GM12878 (cell line): ENCODE results near the gene LRRC47. TPM values are rescaled to one million over a fixed set of nuclear protein-coding genes. Genes with fewer than 3 reads are reported as not detected.

Experiments
- ATAC-seq: fragments of 200-7000 bp; cut with Tn5 transposase; 3 replicates; pipeline ENCODE4 v1.9.1; 2020; ENCODE audit warnings: mild to moderate bottlenecking, moderate library complexity
- BruUV-seq: library from RNA; stranded (reverse); fragments of 400-500 nt; replicated peaks from 2 replicates; lab custom pipeline; 2021; lab: Mats Ljungman, UMichigan
- CTCF ChIA-PET: fragments of 300-600 bp; sonication (Branson Sonifier 250); formaldehyde crosslinking; extraction: SDS; loops from one replicate; lab custom pipeline; 2021; ENCODE audit warnings: inconsistent platforms; lab: Yijun Ruan, JAX
- POLR2A ChIA-PET: fragments of 350-600 bp; formaldehyde crosslinking; extraction: SDS; loops from one replicate; lab custom pipeline; 2021; ENCODE audit warnings: inconsistent platforms; lab: Charles Lee
- RAD21 ChIA-PET: fragments of 300-600 bp; sonication (Branson Sonifier 250); formaldehyde crosslinking; loops from one replicate; lab custom pipeline; 2023; ENCODE audit warnings: antibody characterized with exemption; ENCODE audit not compliant: unreplicated experiment; lab: Charles Lee
- SMC1A ChIA-PET: fragments of 300-600 bp; sonication (Branson Sonifier 250); formaldehyde crosslinking; loops from one replicate; lab custom pipeline; 2023; ENCODE audit not compliant: unreplicated experiment, uncharacterized antibody; lab: Charles Lee
- DNase-seq: peaks from one replicate; pipeline ENCODE4 v3.0.0-alpha.2; 2011; ENCODE audit warnings: low read depth, low spot score
- FAIRE-seq: peaks from 3 replicates; lab custom pipeline; 2011; peaks lifted over from hg19 to GRCh38; lab: Jason Lieb, UNC
- H2AFZ ChIP-seq: 2 replicates; pipeline ENCODE4 v1.6.0; 2011; ENCODE audit warnings: low read depth, low read length, control low read depth; ENCODE audit not compliant: control insufficient read depth
- H3K27ac ChIP-seq: 2 replicates; pipeline ENCODE4 v1.5.1; 2011; ENCODE audit warnings: control low read depth; ENCODE audit not compliant: control insufficient read depth, insufficient read depth
- H3K27me3 ChIP-seq, 2 experiments: replicated peaks in 1 of 2; 2 replicates each; pipeline versions ENCODE4 v1.6.0 to v1.6.1; 2011; ENCODE audit warnings: low read length in 1 of 2; ENCODE audit not compliant: control insufficient read depth in 2 of 2, insufficient read depth in 2 of 2
- H3K36me3 ChIP-seq, 2 experiments: 2 replicates each; pipeline ENCODE4 v1.5.1; 2011; ENCODE audit warnings: low read length in 1 of 2; ENCODE audit not compliant: control insufficient read depth in 2 of 2, insufficient read depth in 2 of 2
- H3K4me1 ChIP-seq: 2 replicates; pipeline ENCODE4 v1.6.1; 2011; ENCODE audit warnings: mild to moderate bottlenecking, low read length, moderate library complexity, mixed read lengths; ENCODE audit not compliant: control insufficient read depth, insufficient read depth
- H3K4me2 ChIP-seq: 2 replicates; pipeline ENCODE4 v1.6.0; 2011; ENCODE audit warnings: control low read depth; ENCODE audit not compliant: control insufficient read depth, insufficient read depth
- H3K4me3 ChIP-seq: fragments of 200-600 bp; sonication (generic); 2 replicates; pipeline ENCODE4 v1.5.1; 2016
- H3K79me2 ChIP-seq: 2 replicates; pipeline ENCODE4 v1.6.0; 2011; ENCODE audit warnings: low read length; ENCODE audit not compliant: control insufficient read depth, insufficient read depth
- H3K9ac ChIP-seq: 2 replicates; pipeline ENCODE4 v1.8.0; 2011; ENCODE audit warnings: low read length, control low read depth, mixed read lengths; ENCODE audit not compliant: control insufficient read depth, insufficient read depth
- H3K9me3 ChIP-seq: replicated peaks from 3 replicates; pipeline ENCODE4 v1.5.1; 2011; ENCODE audit warnings: mild to moderate bottlenecking, low read length; ENCODE audit not compliant: control insufficient read depth, insufficient read depth
- H4K20me1 ChIP-seq: 2 replicates; pipeline ENCODE4 v1.6.0; 2011; ENCODE audit not compliant: control insufficient read depth, insufficient read depth
- ASH2L ChIP-seq: fragments of 300-600, 200-600 bp; sonication (generic); IDR thresholded peaks from 2 replicates; pipeline ENCODE4 v1.6.1; 2017; ENCODE audit warnings: low read depth, mild to moderate bottlenecking, borderline replicate concordance
- EED ChIP-seq: sonication (generic); IDR thresholded peaks from 2 replicates; pipeline ENCODE4 v1.6.1; 2016; ENCODE audit warnings: antibody characterized with exemption, low read depth
- EGR1 ChIP-seq, 2 experiments: IDR thresholded peaks; 1 replicate in 1 of 2; 2 replicates in 1 of 2; pipeline ENCODE4 v1.6.1; 2011 to 2012; ENCODE audit warnings: low read depth in 2 of 2, low read length in 2 of 2, borderline replicate concordance in 1 of 2, mild to moderate bottlenecking in 1 of 2, moderate library complexity in 1 of 2
- EZH2 ChIP-seq: IDR thresholded peaks from 2 replicates; pipeline ENCODE4 v1.6.1; 2012; ENCODE audit warnings: low read depth, mild to moderate bottlenecking, control low read depth, inconsistent platforms, low read length, borderline replicate concordance; ENCODE audit not compliant: control insufficient read depth
- IKZF1 ChIP-seq: fragments of 450-650 bp; conservative IDR thresholded peaks from 2 replicates; pipeline ENCODE4 v1.6.1; 2017; ENCODE audit warnings: antibody characterized with exemption, mild to moderate bottlenecking
- JUND ChIP-seq: IDR thresholded peaks from 2 replicates; pipeline ENCODE4 v1.6.1; 2012; ENCODE audit warnings: low read depth, mild to moderate bottlenecking, low read length, improper control_type of control experiment, moderate library complexity
- MTA3 ChIP-seq: IDR thresholded peaks from 2 replicates; pipeline ENCODE4 v1.6.1; 2012; ENCODE audit warnings: low read length, inconsistent platforms, borderline replicate concordance
- NBN ChIP-seq: fragments of 450-650 bp; IDR thresholded peaks from 2 replicates; pipeline ENCODE4 v1.6.1; 2016
- PML ChIP-seq: IDR thresholded peaks from 2 replicates; pipeline ENCODE4 v1.6.1; 2012; ENCODE audit warnings: low read length, inconsistent platforms
- SIX5 ChIP-seq: IDR thresholded peaks from 2 replicates; pipeline ENCODE4 v1.6.1; 2011; ENCODE audit warnings: mild to moderate bottlenecking, low read depth, low read length, moderate library complexity; ENCODE audit not compliant: severe bottlenecking
- STAT3 ChIP-seq: IDR thresholded peaks from 2 replicates; pipeline ENCODE4 v1.6.1; 2011; ENCODE audit warnings: low read depth, low read length, improper control_type of control experiment
- TCF7 ChIP-seq: IDR thresholded peaks from 2 replicates; pipeline ENCODE4 v1.6.1; 2014; ENCODE audit warnings: antibody characterized with exemption, borderline replicate concordance
- ZNF384 ChIP-seq: IDR thresholded peaks from 2 replicates; pipeline ENCODE4 v1.6.1; 2012; ENCODE audit warnings: low read depth, mild to moderate bottlenecking, low read length, improper control_type of control experiment, borderline replicate concordance
- WGBS: methylation state at CpG from one replicate; pipeline ENCODE4 v1.1.6; 2016; ENCODE audit warnings: low lambda C conversion rate; ENCODE audit not compliant: insufficient replicate concordance, insufficient coverage; ENCODE audit errors: missing lambda C conversion rate; 5-methylcytosine and 5-hydroxymethylcytosine counted together
- in situ Hi-C: fragments of 300-500 bp; cut with MboI; formaldehyde crosslinking; loops from 9 replicates; pipeline ENCODE4 v1.14.3; 2018; ENCODE audit warnings: mixed read lengths
- intact Hi-C: fragments of 100-400 bp; cut with micrococcal nuclease; formaldehyde crosslinking; loops from one replicate; pipeline ENCODE4 v1.14.2; 2022; ENCODE audit not compliant: unreplicated experiment
- polyA plus RNA-seq, 11 experiments: library from polyadenylated mRNA; depleted of rRNA in 4 of 11; unstranded in 6 of 11; stranded (reverse) in 5 of 11; fragments of >200 nt; fragmentation: Nextera tagmentation in 4 of 11; fragmentation: Illumina TruSeq in 1 of 11; extraction: Ambion mirVana in 4 of 11; extraction: Trizol in 1 of 11; gene quantifications; 1 replicate in 1 of 11; 2 replicates in 10 of 11; pipeline versions ENCODE4 v1.2.1 to v1.2.3, GENCODE V29; 2011 to 2016; ENCODE audit warnings: inconsistent platforms in 2 of 11, missing spikeins in 2 of 11, low read depth in 1 of 11
- total RNA-seq, 4 experiments: library from RNA; depleted of rRNA in 3 of 4; stranded (reverse); fragments of >200 nt in 3 of 4; fragmentation: Illumina TruSeq in 1 of 4; extraction: Trizol in 1 of 4; gene quantifications; 2 replicates each; pipeline versions ENCODE4 v1.2.1 to v1.2.3, GENCODE V29; 2013 to 2021
- TF ChIP-seq, protein P1 (sequence below): fragments of 450-650 bp; IDR thresholded peaks from 2 replicates; pipeline ENCODE4 v1.6.1; 2017; ENCODE audit warnings: mild to moderate bottlenecking, low read depth, inconsistent platforms; ENCODE audit not compliant: poor library complexity, severe bottlenecking
- TF ChIP-seq, protein P2 (sequence below): fragments of 450-650 bp; IDR thresholded peaks from 2 replicates; pipeline ENCODE4 v1.6.1; 2017; ENCODE audit warnings: antibody characterized with exemption, mild to moderate bottlenecking, moderate library complexity
- TF ChIP-seq, protein P3 (sequence below): fragments of 450-650 bp; IDR thresholded peaks from 2 replicates; pipeline ENCODE4 v1.6.1; 2016; ENCODE audit warnings: mild to moderate bottlenecking

Gene LRRC47
- total and polyA plus RNA-seq, 10 of the 15 experiments (the other 5 are each of a cell fraction or from before 2014, with no cell fraction given), result 2.5 to 34.6 (median 18.2) TPM

DNA sequence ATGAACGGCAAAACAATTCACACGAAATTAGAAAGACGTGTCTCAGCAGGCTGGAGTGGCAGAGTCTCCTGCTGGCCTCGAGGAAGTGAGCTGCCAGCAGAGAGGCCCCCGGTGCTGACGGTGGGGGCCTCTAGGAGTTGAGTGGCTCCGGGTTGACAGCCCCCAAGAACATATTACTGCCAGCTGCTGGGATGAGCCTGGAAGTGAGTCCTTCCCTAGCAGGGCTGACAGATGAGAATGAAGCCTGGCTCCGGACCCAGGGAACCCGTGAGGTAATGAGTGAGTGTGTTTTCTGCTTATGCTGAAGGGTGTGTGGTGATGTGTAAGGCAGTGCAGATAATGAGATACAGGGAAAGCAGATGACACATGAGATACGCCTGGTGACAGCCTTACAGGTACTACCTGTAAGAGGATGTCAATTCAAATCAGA, 23.5 kb upstream of the LRRC47 start:
- in situ Hi-C loops, result no loop called here
- H2AFZ ChIP-seq, result no peak overlapping the region
- TF ChIP-seq EGR1 (IDR thresholded peaks at IDR 0.05; ENCODE audit: borderline replicate concordance in 1 of 2, low read depth in 2 of 2, low read length in 2 of 2) (no peak), SIX5 (no peak), MTA3 (no peak), ZNF384 (no peak), PML (no peak), TCF7 (no peak), EZH2 (no peak), EED (no peak), ASH2L (no peak), JUND (no peak), STAT3 (no peak), NBN (no peak), IKZF1 (no peak)
- TF ChIP-seq, protein P1, sequence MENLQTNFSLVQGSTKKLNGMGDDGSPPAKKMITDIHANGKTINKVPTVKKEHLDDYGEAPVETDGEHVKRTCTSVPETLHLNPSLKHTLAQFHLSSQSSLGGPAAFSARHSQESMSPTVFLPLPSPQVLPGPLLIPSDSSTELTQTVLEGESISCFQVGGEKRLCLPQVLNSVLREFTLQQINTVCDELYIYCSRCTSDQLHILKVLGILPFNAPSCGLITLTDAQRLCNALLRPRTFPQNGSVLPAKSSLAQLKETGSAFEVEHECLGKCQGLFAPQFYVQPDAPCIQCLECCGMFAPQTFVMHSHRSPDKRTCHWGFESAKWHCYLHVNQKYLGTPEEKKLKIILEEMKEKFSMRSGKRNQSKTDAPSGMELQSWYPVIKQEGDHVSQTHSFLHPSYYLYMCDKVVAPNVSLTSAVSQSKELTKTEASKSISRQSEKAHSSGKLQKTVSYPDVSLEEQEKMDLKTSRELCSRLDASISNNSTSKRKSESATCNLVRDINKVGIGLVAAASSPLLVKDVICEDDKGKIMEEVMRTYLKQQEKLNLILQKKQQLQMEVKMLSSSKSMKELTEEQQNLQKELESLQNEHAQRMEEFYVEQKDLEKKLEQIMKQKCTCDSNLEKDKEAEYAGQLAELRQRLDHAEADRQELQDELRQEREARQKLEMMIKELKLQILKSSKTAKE, result no peak
- TF ChIP-seq, protein P2, sequence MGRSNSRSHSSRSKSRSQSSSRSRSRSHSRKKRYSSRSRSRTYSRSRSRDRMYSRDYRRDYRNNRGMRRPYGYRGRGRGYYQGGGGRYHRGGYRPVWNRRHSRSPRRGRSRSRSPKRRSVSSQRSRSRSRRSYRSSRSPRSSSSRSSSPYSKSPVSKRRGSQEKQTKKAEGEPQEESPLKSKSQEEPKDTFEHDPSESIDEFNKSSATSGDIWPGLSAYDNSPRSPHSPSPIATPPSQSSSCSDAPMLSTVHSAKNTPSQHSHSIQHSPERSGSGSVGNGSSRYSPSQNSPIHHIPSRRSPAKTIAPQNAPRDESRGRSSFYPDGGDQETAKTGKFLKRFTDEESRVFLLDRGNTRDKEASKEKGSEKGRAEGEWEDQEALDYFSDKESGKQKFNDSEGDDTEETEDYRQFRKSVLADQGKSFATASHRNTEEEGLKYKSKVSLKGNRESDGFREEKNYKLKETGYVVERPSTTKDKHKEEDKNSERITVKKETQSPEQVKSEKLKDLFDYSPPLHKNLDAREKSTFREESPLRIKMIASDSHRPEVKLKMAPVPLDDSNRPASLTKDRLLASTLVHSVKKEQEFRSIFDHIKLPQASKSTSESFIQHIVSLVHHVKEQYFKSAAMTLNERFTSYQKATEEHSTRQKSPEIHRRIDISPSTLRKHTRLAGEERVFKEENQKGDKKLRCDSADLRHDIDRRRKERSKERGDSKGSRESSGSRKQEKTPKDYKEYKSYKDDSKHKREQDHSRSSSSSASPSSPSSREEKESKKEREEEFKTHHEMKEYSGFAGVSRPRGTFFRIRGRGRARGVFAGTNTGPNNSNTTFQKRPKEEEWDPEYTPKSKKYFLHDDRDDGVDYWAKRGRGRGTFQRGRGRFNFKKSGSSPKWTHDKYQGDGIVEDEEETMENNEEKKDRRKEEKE, result no peak
- TF ChIP-seq, protein P3, sequence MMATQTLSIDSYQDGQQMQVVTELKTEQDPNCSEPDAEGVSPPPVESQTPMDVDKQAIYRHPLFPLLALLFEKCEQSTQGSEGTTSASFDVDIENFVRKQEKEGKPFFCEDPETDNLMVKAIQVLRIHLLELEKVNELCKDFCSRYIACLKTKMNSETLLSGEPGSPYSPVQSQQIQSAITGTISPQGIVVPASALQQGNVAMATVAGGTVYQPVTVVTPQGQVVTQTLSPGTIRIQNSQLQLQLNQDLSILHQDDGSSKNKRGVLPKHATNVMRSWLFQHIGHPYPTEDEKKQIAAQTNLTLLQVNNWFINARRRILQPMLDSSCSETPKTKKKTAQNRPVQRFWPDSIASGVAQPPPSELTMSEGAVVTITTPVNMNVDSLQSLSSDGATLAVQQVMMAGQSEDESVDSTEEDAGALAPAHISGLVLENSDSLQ, result no peak
- TF ChIP-seq, all 136 proteins: peak for 0
- ChIA-PET RAD21 (no interaction called here), SMC1A (no interaction called here), POLR2A (no interaction called here), CTCF (no interaction called here)
- ATAC-seq, result no peak
- WGBS, result 95% methylated on average over 10 of the region's 10 CpGs
- Histone ChIP-seq H3K4me2 (no peak overlapping the region), H3K9me3 (no peaks in the 10 kb centered on the region), H3K4me1 (no peaks in the 10 kb centered on the region), H3K4me3 (no peak overlapping the region), H3K79me2 (no peaks in the 10 kb centered on the region), H3K27ac (no peak overlapping the region), H4K20me1 (no peaks in the 10 kb centered on the region), H3K27me3 (no peaks in the 10 kb centered on the region), H3K36me3 (peaks cover 0 to 4% of the 10 kb centered on the region in 2 experiments; a peak in 3 of 4 replicates), H3K9ac (no peak overlapping the region)
- BruUV-seq, result no TSS peak
- FAIRE-seq, result no peak
- intact Hi-C loops, result no loop called here
- DNase-seq, result no peak
